Urinary bladder (tissue), 4 donors: ENCODE data around the gene TAF1D. TPM values are rescaled to one million over a fixed set of nuclear protein-coding genes. Genes with fewer than 3 reads are reported as not detected.

Source experiments
- DNase-seq: peaks from one replicate; pipeline ENCODE4 v3.0.0-alpha.2; 2015; ENCODE audit errors: extremely low spot score
- H3K27ac ChIP-seq: one replicate; pipeline ENCODE4 v1.5.1; 2013; ENCODE audit warnings: low read depth, mild to moderate bottlenecking, moderate library complexity
- H3K36me3 ChIP-seq: one replicate; pipeline ENCODE4 v1.6.1; 2013; ENCODE audit warnings: mild to moderate bottlenecking, moderate library complexity; ENCODE audit not compliant: insufficient read depth
- H3K4me1 ChIP-seq: one replicate; pipeline ENCODE4 v1.6.1; 2013; ENCODE audit warnings: mild to moderate bottlenecking, moderate library complexity; ENCODE audit not compliant: insufficient read depth
- H3K4me3 ChIP-seq: one replicate; pipeline ENCODE4 v1.5.1; 2013; ENCODE audit warnings: low read depth, low read length
- WGBS: extraction: QIAGEN DNeasy Blood & Tissue Kit; methylation state at CpG from one replicate; pipeline ENCODE4 v1.1.7; 2013; 5-methylcytosine and 5-hydroxymethylcytosine counted together
- polyA plus RNA-seq: library from polyadenylated mRNA; stranded (reverse); fragments of 200-250 nt; gene quantifications from one replicate; pipeline ENCODE4 v1.2.3, GENCODE V29; 2013
- small RNA-seq: library from RNA; depleted of rRNA; stranded (forward); fragments of <200 nt; gene quantifications from one replicate; pipeline ENCODE3, GENCODE V24; 2014
- total RNA-seq: library from RNA; depleted of rRNA; stranded (reverse); fragments of >200 nt; gene quantifications from one replicate; pipeline ENCODE4 v1.2.3, GENCODE V29; 2014
- donor health status: healthy with polysubstance abuse.
- donor health status: healthy.

Gene TAF1D
- total and polyA plus RNA-seq, 2 donors: 65.7 to 220 TPM

- Histone ChIP-seq H3K4me3 (no peak overlapping the region), H3K36me3 (peaks cover 2% of the 10 kb centered on the region)
- WGBS: 69% methylated on average over 2 of the region's 2 CpGs
These were observed 52.1 kb downstream of the TAF1D start for GRCh38 chr11:93689240-93689639.

GRCh38 chr11:93686812-93687211 lies 54.5 kb downstream of the TAF1D start:
- Histone ChIP-seq H3K27ac (no peak overlapping the region), H3K36me3 (peaks cover 2% of the 10 kb centered on the region), H3K4me3 (no peak overlapping the region), H3K4me1 (no peaks in the 10 kb centered on the region)
- DNase-seq: no peak
- WGBS: 53% methylated on average over 1 of the region's 1 CpG

More at GRCh38 chr11:93689240-93689639, 52.1 kb downstream of the TAF1D start:
- DNase-seq: no peak
- no peak overlapping the region for H3K27ac ChIP-seq
- H3K4me1 ChIP-seq: no peaks in the 10 kb centered on the region

GRCh38 chr11:93686226-93686625 lies 55.1 kb downstream of the TAF1D start:
- Histone ChIP-seq H3K4me1 (no peaks in the 10 kb centered on the region), H3K36me3 (peaks cover 2% of the 10 kb centered on the region), H3K4me3 (no peak overlapping the region), H3K27ac (no peak overlapping the region)
- DNase-seq: no peak
- WGBS: 100% methylated on average over 2 of the region's 2 CpGs

Small RNAs within 50 kb of the gene (small RNA-seq; reads per million reads assigned to genes)
- gene RF00019 (not detected), gene RF00493 (51.3 reads per million, percentile 96 among the genes with 10 or more reads in this experiment), gene SCARNA9 (not detected), gene SNORA1 (not detected), gene SNORA18 (not detected), gene SNORA25 (not detected), gene SNORA32 (not detected), gene SNORA40 (not detected), gene SNORA8 (not detected), gene SNORD5 (not detected), gene SNORD6 (893 reads per million, percentile 99 among the genes with 10 or more reads in this experiment)

Other genes starting within 250 kb of the TAF1D start
- 34.3 TPM for gene SMCO4, start 198.1 kb downstream of the TAF1D start, total RNA-seq
- gene SMCO4, start 198.1 kb downstream of the TAF1D start, polyA plus RNA-seq: 11.7 TPM
- 43.6 TPM for gene CEP295, start 79.8 kb downstream of the TAF1D start, total RNA-seq
- 6.5 TPM for gene CEP295, start 79.8 kb downstream of the TAF1D start, polyA plus RNA-seq
- 65.3 TPM for gene C11orf54, start 177 bp upstream of the TAF1D start, total RNA-seq
- 23.0 TPM for gene C11orf54, start 177 bp upstream of the TAF1D start, polyA plus RNA-seq
- gene MED17, start 42.8 kb upstream of the TAF1D start, total RNA-seq: 41.9 TPM
- 19.7 TPM for gene MED17, start 42.8 kb upstream of the TAF1D start, polyA plus RNA-seq
- 0.74 TPM for gene VSTM5, start 109.1 kb upstream of the TAF1D start, total RNA-seq
- 0.49 TPM for gene VSTM5, start 109.1 kb upstream of the TAF1D start, polyA plus RNA-seq